Body of pancreas (tissue), 4 donors: ENCODE results near the gene DNAJB14. TPM values are rescaled to one million over a fixed set of nuclear protein-coding genes. Genes with fewer than 3 reads are reported as not detected.
"Not testable (repeated sequence)": the region's sequence is repeated elsewhere in the genome, so short reads cannot be mapped to it uniquely, and the experiment has no call there.

ENCODE experiments used
- ATAC-seq: fragments of 150-250 bp; one replicate; pipeline ENCODE4 v1.9.1; 2016
- DNase-seq, 4 donors: peaks; one replicate each; pipeline ENCODE4 v3.0.0-alpha.2; 2019
- H3K27ac ChIP-seq, 4 donors: fragments of 200-600 bp; sonication (generic); 1 replicate in 3 of 4; 2 replicates in 1 of 4; pipeline versions ENCODE4 v1.5.1 to v1.6.1; 2016 to 2019; ENCODE audit warnings: mild to moderate bottlenecking in 1 of 4, mixed read lengths in 1 of 4, moderate library complexity in 1 of 4
- H3K27me3 ChIP-seq, 2 donors: fragments of 200-600 bp; sonication (generic); one replicate each; pipeline ENCODE4 v1.6.0; 2016; ENCODE audit warnings: mild to moderate bottlenecking in 1 of 2
- H3K36me3 ChIP-seq, 2 donors: fragments of 200-600 bp; sonication (generic); replicated peaks in 1 of 2; 2 replicates each; pipeline ENCODE4 v1.5.1; 2016; ENCODE audit warnings: low read depth in 2 of 2; ENCODE audit not compliant: insufficient read depth in 1 of 2
- H3K4me1 ChIP-seq: fragments of 200-600 bp; sonication (generic); one replicate; pipeline ENCODE4 v1.6.0; 2016
- H3K4me3 ChIP-seq, 2 donors: fragments of 200-600 bp; sonication (generic); 1 replicate in 1 of 2; 2 replicates in 1 of 2; pipeline ENCODE4 v1.5.1; 2016 to 2019
- H3K9me3 ChIP-seq, 3 donors: fragments of 200-600 bp; sonication (generic); 1 replicate in 2 of 3; 2 replicates in 1 of 3; pipeline ENCODE4 v1.5.1; 2016
- CTCF ChIP-seq, 7 experiments: fragments of 450-650 bp in 4 of 7; fragments of 200-600 bp in 3 of 7; sonication (generic) in 3 of 7; IDR thresholded peaks; one replicate each; pipeline ENCODE4 v1.5.1; 2016 to 2019; ENCODE audit warnings: antibody characterized with exemption in 7 of 7
- POLR2A ChIP-seq, 3 donors: fragments of 450-650 bp; IDR thresholded peaks; one replicate each; pipeline ENCODE4 v1.6.1; 2016; ENCODE audit warnings: antibody characterized with exemption in 3 of 3, mild to moderate bottlenecking in 2 of 3
- WGBS, 2 donors: methylation state at CpG; one replicate each; pipeline ENCODE4 v1.1.5; 2017; 5-methylcytosine and 5-hydroxymethylcytosine counted together
- intact Hi-C: fragments of 100-400 bp; cut with DNase I; formaldehyde crosslinking; loops from one replicate; pipeline ENCODE4 v1.15.1; 2023
- total RNA-seq, 2 donors: library from RNA; depleted of rRNA; stranded (reverse); fragments of >200 nt; gene quantifications; one replicate each; pipeline ENCODE4 v1.1.0, GENCODE V29; 2016

Gene DNAJB14
- total RNA-seq, 2 donors from 2014 or later = 20.8 to 30.7 TPM

- Histone ChIP-seq H3K27me3 (no peaks in the 10 kb centered on the region), H3K9me3 (no peaks in the 10 kb centered on the region), H3K4me3 (no peak overlapping the region), H3K27ac (no peak overlapping the region), H3K36me3 (no peaks in the 10 kb centered on the region), H3K4me1 (no peaks in the 10 kb centered on the region)
- WGBS, 2 donors = 56 to 60% methylated on average over 5 of the region's 5 CpGs
- TF ChIP-seq POLR2A (IDR thresholded peaks at IDR 0.05) = no peak
- no peak for TF ChIP-seq CTCF (IDR thresholded peaks at IDR 0.05)
- ATAC-seq (no peak), DNase-seq (no peak)
- intact Hi-C loops = no loop called here
Observed at GRCh38 chr4:99965674-99966350, 19.4 kb upstream of the DNAJB14 start.

- H3K4me1 ChIP-seq = no peaks in the 10 kb centered on the region
- TF ChIP-seq POLR2A (IDR thresholded peaks at IDR 0.05) (no peak), CTCF (IDR thresholded peaks at IDR 0.05) (no peak)
- H3K36me3 ChIP-seq = no peaks in the 10 kb centered on the region
- H3K9me3 ChIP-seq = no peaks in the 10 kb centered on the region
- ATAC-seq (no peak), DNase-seq (no peak)
- no peaks in the 10 kb centered on the region for H3K27me3 ChIP-seq
- intact Hi-C loops = no loop called here
- H3K27ac ChIP-seq = no peak overlapping the region
- no peak overlapping the region for H3K4me3 ChIP-seq
Observed at GRCh38 chr4:99965173-99965572, 18.8 kb upstream of the DNAJB14 start.

GRCh38 chr4:99961711-99962110, 15.3 kb upstream of the DNAJB14 start:
- Histone ChIP-seq H3K9me3 (no peaks in the 10 kb centered on the region), H3K27me3 (no peaks in the 10 kb centered on the region), H3K27ac (no peak overlapping the region), H3K36me3 (no peaks in the 10 kb centered on the region), H3K4me1 (no peaks in the 10 kb centered on the region), H3K4me3 (no peak overlapping the region)
- no peak for ATAC-seq
- 90% methylated on average over 1 of the region's 1 CpG for WGBS, 2 donors
- intact Hi-C loops = no loop called here
- TF ChIP-seq CTCF (IDR thresholded peaks at IDR 0.05) (no peak), POLR2A (IDR thresholded peaks at IDR 0.05) (no peak)
- no peak for DNase-seq

- 67 to 76% methylated on average over 2 of the region's 2 CpGs for WGBS, 2 donors
- H3K4me3 ChIP-seq = no peak overlapping the region
- ATAC-seq = no peak
- H3K27ac ChIP-seq = no peak overlapping the region
- TF ChIP-seq CTCF (IDR thresholded peaks at IDR 0.05) (no peak), POLR2A (IDR thresholded peaks at IDR 0.05) (no peak)
- intact Hi-C loops = no loop called here
- no peak for DNase-seq
- H3K27me3 ChIP-seq = no peaks in the 10 kb centered on the region
- H3K4me1 ChIP-seq = no peaks in the 10 kb centered on the region
- no peaks in the 10 kb centered on the region for H3K9me3 ChIP-seq
- no peaks in the 10 kb centered on the region for H3K36me3 ChIP-seq
Observed at GRCh38 chr4:99960648-99961047, 14.2 kb upstream of the DNAJB14 start.

GRCh38 chr4:99958207-99958606, 11.8 kb upstream of the DNAJB14 start:
- H3K27me3 ChIP-seq, H3K36me3 ChIP-seq, intact Hi-C loops, H3K9me3 ChIP-seq, H3K27ac ChIP-seq, H3K4me1 ChIP-seq, H3K4me3 ChIP-seq, DNase-seq, ATAC-seq: not testable (repeated sequence)
- 93 to 96% methylated on average over 3 of the region's 3 CpGs for WGBS, 2 donors
